Adrenal gland (tissue), 5 donors: ENCODE measurements around the gene YIF1B.

Experiments
- POLR2A ChIP-seq, 2 donors: fragments of 450-650 bp; IDR thresholded peaks; one replicate each; pipeline ENCODE4 v1.6.1; 2017; ENCODE audit warnings: antibody characterized with exemption in 2 of 2, mild to moderate bottlenecking in 2 of 2, moderate library complexity in 1 of 2
- TF ChIP-seq, protein P1 (sequence below), 6 experiments: fragments of 450-650 bp in 4 of 6; fragments of 200-600 bp in 2 of 6; sonication (generic) in 1 of 6; IDR thresholded peaks; 1 replicate in 5 of 6; 2 replicates in 1 of 6; pipeline versions ENCODE4 v1.5.1 to v1.8.0; 2016 to 2021; ENCODE audit warnings: antibody characterized with exemption in 6 of 6, mild to moderate bottlenecking in 2 of 6, moderate library complexity in 1 of 6
- donor health status: DM: no; HTN: no; CAD: no.

GRCh38 chr19:38283271-38283670, 32.5 kb downstream of the YIF1B start:
- TF ChIP-seq, protein P1, sequence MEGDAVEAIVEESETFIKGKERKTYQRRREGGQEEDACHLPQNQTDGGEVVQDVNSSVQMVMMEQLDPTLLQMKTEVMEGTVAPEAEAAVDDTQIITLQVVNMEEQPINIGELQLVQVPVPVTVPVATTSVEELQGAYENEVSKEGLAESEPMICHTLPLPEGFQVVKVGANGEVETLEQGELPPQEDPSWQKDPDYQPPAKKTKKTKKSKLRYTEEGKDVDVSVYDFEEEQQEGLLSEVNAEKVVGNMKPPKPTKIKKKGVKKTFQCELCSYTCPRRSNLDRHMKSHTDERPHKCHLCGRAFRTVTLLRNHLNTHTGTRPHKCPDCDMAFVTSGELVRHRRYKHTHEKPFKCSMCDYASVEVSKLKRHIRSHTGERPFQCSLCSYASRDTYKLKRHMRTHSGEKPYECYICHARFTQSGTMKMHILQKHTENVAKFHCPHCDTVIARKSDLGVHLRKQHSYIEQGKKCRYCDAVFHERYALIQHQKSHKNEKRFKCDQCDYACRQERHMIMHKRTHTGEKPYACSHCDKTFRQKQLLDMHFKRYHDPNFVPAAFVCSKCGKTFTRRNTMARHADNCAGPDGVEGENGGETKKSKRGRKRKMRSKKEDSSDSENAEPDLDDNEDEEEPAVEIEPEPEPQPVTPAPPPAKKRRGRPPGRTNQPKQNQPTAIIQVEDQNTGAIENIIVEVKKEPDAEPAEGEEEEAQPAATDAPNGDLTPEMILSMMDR (IDR thresholded peaks at IDR 0.05), result no peak
- no peak for TF ChIP-seq POLR2A (IDR thresholded peaks at IDR 0.05)
